ENCODE measurements around the gene CLN6. TPM values are rescaled to one million over a fixed set of nuclear protein-coding genes. Genes with fewer than 3 reads are reported as not detected.
A peak's percentile ranks its signal among the peaks of the same experiment; 100 is the strongest.

CLN6 gene
- total and polyA plus RNA-seq, 12 donors: 5.8 to 14.2 (median 9.0) TPM

DNA sequence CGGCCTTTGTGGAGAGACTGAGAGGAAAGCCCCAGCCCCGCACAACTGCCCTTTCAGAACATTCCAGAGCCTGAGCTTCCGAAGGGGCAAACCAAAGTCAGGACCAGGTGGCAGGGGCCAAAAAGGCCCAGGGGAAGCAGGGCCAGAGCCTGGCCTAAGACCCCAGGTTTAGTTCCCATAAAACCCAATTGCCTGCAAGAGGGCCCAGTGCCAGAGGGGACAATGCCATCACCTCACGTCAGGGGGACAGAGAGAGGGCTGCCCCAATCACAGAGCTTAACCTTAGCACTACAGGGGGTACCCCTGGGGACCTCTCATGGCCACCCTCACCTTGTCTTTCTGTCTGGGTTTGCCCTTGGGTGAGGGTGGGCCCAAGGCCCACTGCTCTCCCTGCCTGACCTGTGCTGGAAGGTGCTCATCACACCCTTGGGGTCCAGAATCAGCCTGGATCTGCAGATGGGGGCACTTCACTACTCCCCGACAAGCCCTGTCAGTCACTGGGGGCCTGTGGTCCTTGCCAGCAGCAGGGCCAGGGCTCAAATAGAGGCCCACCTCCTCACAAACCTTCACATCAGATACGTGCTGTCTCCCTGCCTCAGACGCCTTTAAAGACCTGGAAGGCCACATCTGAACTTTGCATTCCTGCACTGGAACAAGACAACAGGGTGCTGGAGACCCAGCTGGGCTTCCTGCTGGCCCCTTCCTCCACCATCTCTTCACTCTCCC lies 28.2 kb downstream of the CLN6 start:
- 88 to 93% methylated on average over 7 of the region's 7 CpGs for WGBS, 2 donors

DNA sequence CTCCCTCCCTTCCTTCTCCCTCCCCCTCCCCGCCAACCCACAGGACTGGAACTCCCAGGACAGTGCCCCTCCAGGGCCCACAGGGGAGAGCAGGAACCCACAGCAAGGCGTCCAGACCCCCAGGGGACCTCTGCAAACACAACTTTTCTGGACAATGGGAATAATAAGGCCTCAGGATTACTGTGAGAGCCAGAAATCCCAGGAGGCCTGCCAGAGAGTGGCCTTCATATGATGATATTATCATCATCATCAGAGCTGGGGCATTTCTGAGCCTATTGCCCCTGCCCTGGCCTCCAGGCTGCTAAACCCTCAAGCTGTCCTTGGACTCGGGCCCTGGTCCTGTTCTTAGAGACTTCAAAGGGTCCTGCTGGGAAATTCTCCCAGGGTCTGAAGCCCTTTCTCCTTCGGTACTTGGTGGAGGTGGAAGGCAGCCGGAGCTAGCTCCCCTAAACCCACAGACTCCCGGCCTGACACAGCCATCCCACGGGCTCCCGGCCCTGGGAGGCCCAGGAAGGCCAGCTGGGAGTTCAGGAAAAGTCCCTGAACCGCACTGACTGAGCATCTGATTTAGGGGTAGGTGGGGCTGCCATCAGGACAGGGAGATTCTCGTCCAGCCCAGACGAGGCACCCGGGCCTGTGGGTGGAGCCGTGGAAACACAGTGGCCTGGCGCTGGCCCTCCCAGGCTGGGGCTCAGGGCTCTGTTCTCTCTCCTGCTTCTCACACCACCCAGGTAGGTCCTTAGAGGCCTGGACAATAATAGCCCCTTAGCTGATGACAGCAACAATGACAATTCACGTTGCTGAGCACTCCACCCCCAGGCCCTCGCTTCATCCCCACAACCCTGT lies 29.3 kb downstream of the CLN6 start:
- TF ChIP-seq, protein P1, sequence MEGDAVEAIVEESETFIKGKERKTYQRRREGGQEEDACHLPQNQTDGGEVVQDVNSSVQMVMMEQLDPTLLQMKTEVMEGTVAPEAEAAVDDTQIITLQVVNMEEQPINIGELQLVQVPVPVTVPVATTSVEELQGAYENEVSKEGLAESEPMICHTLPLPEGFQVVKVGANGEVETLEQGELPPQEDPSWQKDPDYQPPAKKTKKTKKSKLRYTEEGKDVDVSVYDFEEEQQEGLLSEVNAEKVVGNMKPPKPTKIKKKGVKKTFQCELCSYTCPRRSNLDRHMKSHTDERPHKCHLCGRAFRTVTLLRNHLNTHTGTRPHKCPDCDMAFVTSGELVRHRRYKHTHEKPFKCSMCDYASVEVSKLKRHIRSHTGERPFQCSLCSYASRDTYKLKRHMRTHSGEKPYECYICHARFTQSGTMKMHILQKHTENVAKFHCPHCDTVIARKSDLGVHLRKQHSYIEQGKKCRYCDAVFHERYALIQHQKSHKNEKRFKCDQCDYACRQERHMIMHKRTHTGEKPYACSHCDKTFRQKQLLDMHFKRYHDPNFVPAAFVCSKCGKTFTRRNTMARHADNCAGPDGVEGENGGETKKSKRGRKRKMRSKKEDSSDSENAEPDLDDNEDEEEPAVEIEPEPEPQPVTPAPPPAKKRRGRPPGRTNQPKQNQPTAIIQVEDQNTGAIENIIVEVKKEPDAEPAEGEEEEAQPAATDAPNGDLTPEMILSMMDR (IDR thresholded peaks at IDR 0.05): no peak
- Histone ChIP-seq H3K9me3 (no peaks in the 10 kb centered on the region), H3K4me3 (no peak overlapping the region), H3K4me1 (peaks cover 2 to 48% (median 18%) of the 10 kb centered on the region in 9 donors), H3K27ac (no peak overlapping the region), H3K36me3 (peaks cover 0 to 12% (median 0%) of the 10 kb centered on the region in 9 donors), H3K27me3 (no peaks in the 10 kb centered on the region)
- 59 to 64% methylated on average over 16 of the region's 16 CpGs for WGBS, 2 donors
- peak in 1 of 8 donors; percentile 15 for ATAC-seq
- no peak for DNase-seq
- intact Hi-C loops (cut with DNase I): no loop called here

More for the DNA sequence above, 28.2 kb downstream of the CLN6 start:
- no peak for DNase-seq
- Histone ChIP-seq H3K9me3 (no peaks in the 10 kb centered on the region), H3K36me3 (peaks cover 0 to 5% (median 0%) of the 10 kb centered on the region in 9 donors), H3K27ac (no peak overlapping the region), H3K27me3 (no peaks in the 10 kb centered on the region), H3K4me3 (no peak overlapping the region), H3K4me1 (peaks cover 2 to 54% (median 29%) of the 10 kb centered on the region in 9 donors)
- peak in 1 of 8 donors; percentile 19 for ATAC-seq
- intact Hi-C loops (cut with DNase I): no loop called here
- TF ChIP-seq, protein P1 (IDR thresholded peaks at IDR 0.05): no peak

DNA sequence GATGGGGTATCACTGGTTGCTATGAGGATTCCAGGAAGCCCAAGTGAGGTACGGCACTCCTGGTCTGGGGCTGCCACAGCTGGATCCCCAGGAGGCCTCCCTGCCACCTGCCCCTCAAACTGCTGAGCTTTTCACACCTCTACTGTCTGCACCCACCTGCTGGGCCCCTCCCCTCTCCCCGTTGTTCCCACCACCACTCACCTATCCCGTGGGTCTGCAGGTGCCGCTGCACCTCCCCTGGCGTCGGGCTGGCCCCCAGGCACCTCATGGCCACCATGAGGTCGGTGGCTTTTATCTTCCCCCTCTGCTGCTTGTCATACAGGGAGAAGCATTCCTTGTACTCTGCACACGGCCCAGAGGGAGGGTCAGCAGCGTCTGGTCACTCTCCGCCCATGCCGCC lies 30.2 kb downstream of the CLN6 start:
- TF ChIP-seq, protein P1 (IDR thresholded peaks at IDR 0.05): no peak
- intact Hi-C loops (cut with DNase I): no loop called here
- Histone ChIP-seq H3K9me3 (no peaks in the 10 kb centered on the region), H3K4me3 (no peak overlapping the region), H3K36me3 (peaks cover 0 to 12% (median 0%) of the 10 kb centered on the region in 9 donors), H3K27me3 (no peaks in the 10 kb centered on the region), H3K27ac (no peak overlapping the region), H3K4me1 (peaks cover 0 to 42% (median 12%) of the 10 kb centered on the region in 9 donors)
- 57 to 59% methylated on average over 11 of the region's 11 CpGs for WGBS, 2 donors
- no peak for DNase-seq
- no peak for ATAC-seq

DNA sequence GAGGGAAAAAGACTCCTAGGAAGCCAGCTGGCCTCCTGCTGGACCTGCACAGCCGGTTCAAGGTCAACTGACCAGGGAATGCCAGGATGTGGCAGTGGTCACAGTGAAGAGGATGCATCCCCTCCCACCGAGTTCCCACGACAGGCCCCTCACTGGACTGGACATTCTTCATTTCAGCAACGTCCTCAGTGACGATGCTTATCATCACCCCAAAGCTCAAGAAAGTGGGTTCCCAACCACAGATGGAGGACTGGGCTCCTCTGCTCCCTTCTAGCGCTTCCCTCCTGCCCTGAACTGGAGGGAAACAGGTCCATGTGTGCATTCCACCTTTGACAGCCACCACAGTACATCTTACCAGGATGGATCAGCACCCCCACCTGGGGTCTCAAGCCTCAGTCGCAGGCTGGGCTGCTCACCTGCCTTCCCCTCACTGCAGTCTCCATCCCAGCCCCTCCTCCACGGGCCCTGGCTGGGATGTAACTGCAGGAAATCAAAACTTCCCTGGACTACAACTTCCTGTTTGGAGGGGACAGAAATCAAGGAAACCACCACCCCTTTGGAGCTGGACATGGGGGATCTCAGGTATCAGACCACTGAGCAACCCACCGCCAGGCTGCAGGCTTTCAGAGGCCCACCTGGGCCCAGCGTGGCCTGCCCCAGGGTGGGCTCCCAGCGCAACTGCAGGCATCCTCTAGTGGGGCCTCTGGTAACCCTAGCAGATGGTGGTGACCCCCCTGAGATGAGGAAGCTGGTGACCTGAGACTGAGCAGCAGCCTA lies 31.7 kb downstream of the CLN6 start:
- intact Hi-C loops (cut with DNase I): no loop called here
- TF ChIP-seq, protein P1 (IDR thresholded peaks at IDR 0.05): no peak
- ATAC-seq (no peak), DNase-seq (no peak)
- Histone ChIP-seq H3K27ac (peak overlapping the region in 1 of 10 donors; percentile 5), H3K4me3 (no peak overlapping the region), H3K27me3 (no peaks in the 10 kb centered on the region), H3K4me1 (peaks cover 0 to 48% (median 17%) of the 10 kb centered on the region in 9 donors), H3K36me3 (peaks cover 0 to 26% (median 6%) of the 10 kb centered on the region in 9 donors), H3K9me3 (no peaks in the 10 kb centered on the region)
- 83 to 87% methylated on average over 11 of the region's 11 CpGs for WGBS, 2 donors

All from heart right ventricle (tissue), 16 donors.